HEK293 (cell line): ENCODE data around the gene PTPRJ.

ENCODE experiments used
- CTCF ChIA-PET: fragments of 350-600 bp; formaldehyde crosslinking; extraction: SDS; loops from one replicate; lab custom pipeline; 2021; ENCODE audit warnings: antibody characterized with exemption; lab: Yijun Ruan, JAX
- POLR2A ChIA-PET: fragments of 300-600 bp; formaldehyde crosslinking; extraction: SDS; loops from one replicate; lab custom pipeline; 2020; ENCODE audit warnings: antibody characterized with exemption, inconsistent platforms; lab: Yijun Ruan, JAX
- H3K27ac ChIP-seq: fragments of 200-500 bp; sonication (Bioruptor generic); 2 replicates; pipeline ENCODE4 v1.5.1; 2014; ENCODE audit warnings: low read depth, low read length, control low read depth, inconsistent platforms; ENCODE audit errors: extremely low read depth
- H3K36me3 ChIP-seq, 2 experiments: fragments of 200-500 bp in 1 of 2; sonication (Bioruptor generic) in 1 of 2; 1 replicate in 1 of 2; 2 replicates in 1 of 2; pipeline ENCODE4 v1.5.1; 2014 to 2017; ENCODE audit warnings: inconsistent platforms in 2 of 2, low read length in 2 of 2; ENCODE audit not compliant: control insufficient read depth in 2 of 2, insufficient read depth in 1 of 2
- H3K4me1 ChIP-seq: fragments of 200-500 bp; sonication (Bioruptor generic); 2 replicates; pipeline ENCODE4 v1.5.1; 2014; ENCODE audit warnings: mild to moderate bottlenecking, low read length, inconsistent platforms; ENCODE audit not compliant: control insufficient read depth, insufficient read depth
- H3K4me3 ChIP-seq: 2 replicates; pipeline ENCODE4 v1.5.1; 2011; ENCODE audit warnings: low read depth, mild to moderate bottlenecking, control low read depth, low read length, moderate library complexity
- H3K9me3 ChIP-seq: fragments of 200-500 bp; sonication (Bioruptor generic); 2 replicates; pipeline ENCODE4 v1.5.1; 2014; ENCODE audit warnings: low read depth, low read length, inconsistent platforms; ENCODE audit not compliant: control insufficient read depth, insufficient read depth
- AEBP2 ChIP-seq: fragments of 450-650 bp; formaldehyde crosslinking; IDR thresholded peaks from 2 replicates; pipeline ENCODE4 v1.5.1; 2016; ENCODE audit warnings: missing biosample characterization, missing genetic modification characterization, borderline replicate concordance
- OSR2 ChIP-seq: fragments of 450-650 bp; formaldehyde crosslinking; IDR thresholded peaks from 2 replicates; pipeline ENCODE4 v1.5.1; 2016; ENCODE audit warnings: missing biosample characterization, missing genetic modification characterization
- PBX3 ChIP-seq: sonication (generic); formaldehyde crosslinking; IDR thresholded peaks from 2 replicates; pipeline ENCODE4 v1.8.1; 2022; ENCODE audit warnings: mild to moderate bottlenecking, moderate library complexity, missing genetic modification reagents
- REPIN1 ChIP-seq: fragments of 450-650 bp; formaldehyde crosslinking; IDR thresholded peaks from 2 replicates; pipeline ENCODE4 v1.5.1; 2017; ENCODE audit warnings: missing biosample characterization, missing genetic modification characterization, low read depth
- ZBTB48 ChIP-seq: fragments of 450-650 bp; formaldehyde crosslinking; IDR thresholded peaks from 2 replicates; pipeline ENCODE4 v1.5.1; 2016; ENCODE audit warnings: missing biosample characterization, missing genetic modification characterization
- ZBTB49 ChIP-seq: fragments of 450-650 bp; formaldehyde crosslinking; IDR thresholded peaks from 2 replicates; pipeline ENCODE4 v1.5.1; 2016; ENCODE audit warnings: missing biosample characterization, missing genetic modification characterization, low read depth
- ZFP41 ChIP-seq: fragments of 450-650 bp; formaldehyde crosslinking; IDR thresholded peaks from 2 replicates; pipeline ENCODE4 v1.5.1; 2016; ENCODE audit warnings: missing biosample characterization, missing genetic modification characterization, borderline replicate concordance
- ZNF175 ChIP-seq: fragments of 450-650 bp; formaldehyde crosslinking; IDR thresholded peaks from 2 replicates; pipeline ENCODE4 v1.5.1; 2016; ENCODE audit warnings: missing biosample characterization, missing genetic modification characterization
- ZNF266 ChIP-seq: fragments of 450-650 bp; formaldehyde crosslinking; IDR thresholded peaks from 2 replicates; pipeline ENCODE4 v1.5.1; 2016; ENCODE audit warnings: missing biosample characterization, missing genetic modification characterization, low read depth
- ZNF311 ChIP-seq: fragments of 450-650 bp; formaldehyde crosslinking; IDR thresholded peaks from 2 replicates; pipeline ENCODE4 v1.5.1; 2017; ENCODE audit warnings: missing biosample characterization, missing genetic modification characterization, borderline replicate concordance
- ZNF341 ChIP-seq: fragments of 450-650 bp; formaldehyde crosslinking; IDR thresholded peaks from 2 replicates; pipeline ENCODE4; 2016; ENCODE audit warnings: low read depth, missing biosample characterization, missing genetic modification characterization
- ZNF513 ChIP-seq: fragments of 450-650 bp; IDR thresholded peaks from 2 replicates; pipeline ENCODE4 v1.5.1; 2018; ENCODE audit warnings: missing biosample characterization, missing genetic modification characterization
- ZNF514 ChIP-seq: fragments of 450-650 bp; formaldehyde crosslinking; IDR thresholded peaks from 2 replicates; pipeline ENCODE4 v1.5.1; 2016; ENCODE audit warnings: missing biosample characterization, missing genetic modification characterization
- ZNF549 ChIP-seq: fragments of 450-650 bp; IDR thresholded peaks from 2 replicates; pipeline ENCODE4 v1.5.1; 2018; ENCODE audit warnings: missing biosample characterization, missing genetic modification characterization, mild to moderate bottlenecking, inconsistent platforms, moderate library complexity
- ZNF785 ChIP-seq: fragments of 450-650 bp; formaldehyde crosslinking; IDR thresholded peaks from 2 replicates; pipeline ENCODE4 v1.5.1; 2016; ENCODE audit warnings: missing biosample characterization, missing genetic modification characterization
- ZNF830 ChIP-seq: fragments of 450-650 bp; IDR thresholded peaks from 2 replicates; pipeline ENCODE4 v1.5.0; 2018; ENCODE audit warnings: missing biosample characterization, missing genetic modification characterization, low read depth, mild to moderate bottlenecking, moderate library complexity
- ZXDB ChIP-seq: fragments of 450-650 bp; formaldehyde crosslinking; IDR thresholded peaks from 2 replicates; pipeline ENCODE4 v1.5.1; 2016; ENCODE audit warnings: missing biosample characterization, missing genetic modification characterization

PTPRJ gene

GRCh38 chr11:48032721-48033120, 52.4 kb downstream of the PTPRJ start:
- ChIA-PET CTCF (no interaction called here), POLR2A (interaction anchor here (0.7 kb wide), 1 partner anchor 16 kb away, joined by 4 read pairs; no protein-coding TSS in a partner anchor)
- peaks cover 3% of the 10 kb centered on the region; the same call in 1 of the 2 replicates for H3K4me1 ChIP-seq
- no peak for TF ChIP-seq ZNF514
- no peak for TF ChIP-seq ZBTB48 (tag by site-specific recombination)
- TF ChIP-seq ZNF513 (tag by site-specific recombination), result no peak
- no peak for TF ChIP-seq ZNF311 (tag by site-specific recombination)
- no peak for TF ChIP-seq ZNF175 (tag by site-specific recombination)
- no peak for TF ChIP-seq OSR2 (tag by site-specific recombination)
- no peak for TF ChIP-seq REPIN1 (tag by site-specific recombination)
- TF ChIP-seq ZXDB (tag by site-specific recombination), result no peak
- no peak for TF ChIP-seq ZNF830 (tag by site-specific recombination)
- TF ChIP-seq ZNF549 (tag by site-specific recombination), result no peak
- no peak for TF ChIP-seq ZFP41
- no peak for TF ChIP-seq PBX3 (CRISPR knock-in tag)
- no peak for TF ChIP-seq ZBTB49
- TF ChIP-seq ZNF266 (tag by site-specific recombination), result no peak
- TF ChIP-seq ZNF341 (tag by site-specific recombination), result no peak
- TF ChIP-seq AEBP2 (tag by site-specific recombination), result no peak
- H3K4me3 ChIP-seq, result no peak overlapping the region
- no peak overlapping the region for H3K27ac ChIP-seq
- no peaks in the 10 kb centered on the region for H3K9me3 ChIP-seq
- H3K36me3 ChIP-seq, result no peaks in the 10 kb centered on the region

- Histone ChIP-seq H3K36me3 (no peaks in the 10 kb centered on the region), H3K27ac (no peak overlapping the region), H3K4me3 (no peak overlapping the region), H3K4me1 (peaks cover 3% of the 10 kb centered on the region; the same call in 1 of the 2 replicates), H3K9me3 (no peaks in the 10 kb centered on the region)
- POLR2A ChIA-PET, result no interaction called here
- TF ChIP-seq ZNF785 (tag by site-specific recombination), result no peak
- CTCF ChIA-PET, result no interaction called here
These were observed 53.6 kb downstream of the PTPRJ start for GRCh38 chr11:48033918-48034341.
